ENCODE measurements around the gene RASGRP2.

The RASGRP2 gene

DNA sequence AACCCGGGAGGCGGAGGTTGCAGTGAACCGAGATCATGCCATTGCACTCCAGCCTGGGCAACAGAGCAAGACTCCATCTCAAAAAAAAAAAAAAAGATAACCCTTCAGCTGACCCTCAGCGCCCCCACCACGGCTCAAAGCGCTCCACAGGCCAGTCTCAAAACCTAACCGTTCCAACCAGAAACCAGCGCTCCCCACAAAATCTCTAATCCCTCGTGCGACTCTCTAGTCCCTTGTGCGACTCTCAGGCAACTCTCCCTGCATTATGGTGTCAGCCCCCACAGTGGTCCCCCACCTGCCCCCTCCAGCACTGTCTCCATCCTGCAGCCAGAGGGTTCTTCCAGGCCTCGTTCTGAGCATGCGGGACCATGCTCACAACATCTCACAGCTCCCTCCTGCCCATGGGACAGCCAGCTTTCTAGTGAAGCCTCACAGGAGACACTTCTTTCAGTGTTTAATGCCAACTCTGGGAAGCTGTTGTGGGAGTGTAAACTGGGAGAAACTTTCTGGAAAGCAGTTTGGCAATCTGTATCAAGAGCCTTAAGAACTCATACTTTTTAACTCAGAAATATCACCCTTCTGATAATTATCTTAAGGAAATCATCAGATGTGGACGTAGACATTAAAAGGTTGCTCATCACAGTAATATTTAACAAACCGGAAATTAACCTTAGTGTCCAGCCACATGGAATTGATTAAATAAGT, 4.2 kb upstream of the RASGRP2 start:
- H3K4me1 ChIP-seq (ENCODE audit: control extremely low read depth in 1 of 4, control insufficient read depth in 4 of 4, insufficient read depth in 4 of 4, low read length in 3 of 4) = peaks cover 0 to 41% (median 27%) of the 10 kb centered on the region in 4 experiments
- 92% methylated on average over 10 of the region's 15 CpGs for WGBS (ENCODE audit: insufficient coverage)
- CTCF ChIA-PET = interaction anchor here (17.7 kb wide), 1 partner anchor 16 kb away, joined by 345 read pairs; the partner anchor contains the start of gene PYGM
- DNase-seq = no peak
- H3K27me3 ChIP-seq (replicated peaks in 2 of 5; ENCODE audit: control insufficient read depth in 4 of 5, insufficient read depth in 5 of 5, low read length in 4 of 5) = no peaks in the 10 kb centered on the region
- POLR2A ChIA-PET = interaction anchor here (7.9 kb wide), 1 partner anchor 14 kb away, joined by 152 read pairs; the partner anchor contains the start of gene PYGM
- no peak overlapping the region for H3K4me3 ChIP-seq (ENCODE audit: control insufficient read depth in 1 of 7, extremely low read depth in 1 of 7, insufficient read depth in 4 of 7, low read depth in 2 of 7, low read length in 6 of 7)
- no peaks in the 10 kb centered on the region for H3K36me3 ChIP-seq (ENCODE audit: control insufficient read depth in 4 of 4, insufficient read depth in 4 of 4, low read length in 3 of 4)
- H3K9me3 ChIP-seq (ENCODE audit: control extremely low read depth in 1 of 5, control insufficient read depth in 4 of 5, insufficient read depth in 2 of 5, low read depth in 1 of 5, low read length in 4 of 5) = no peaks in the 10 kb centered on the region
- no peak overlapping the region for H3K27ac ChIP-seq (ENCODE audit: insufficient read depth in 1 of 2, low read depth in 1 of 2, low read length in 2 of 2, poor library complexity in 1 of 2, severe bottlenecking in 2 of 2)

DNA sequence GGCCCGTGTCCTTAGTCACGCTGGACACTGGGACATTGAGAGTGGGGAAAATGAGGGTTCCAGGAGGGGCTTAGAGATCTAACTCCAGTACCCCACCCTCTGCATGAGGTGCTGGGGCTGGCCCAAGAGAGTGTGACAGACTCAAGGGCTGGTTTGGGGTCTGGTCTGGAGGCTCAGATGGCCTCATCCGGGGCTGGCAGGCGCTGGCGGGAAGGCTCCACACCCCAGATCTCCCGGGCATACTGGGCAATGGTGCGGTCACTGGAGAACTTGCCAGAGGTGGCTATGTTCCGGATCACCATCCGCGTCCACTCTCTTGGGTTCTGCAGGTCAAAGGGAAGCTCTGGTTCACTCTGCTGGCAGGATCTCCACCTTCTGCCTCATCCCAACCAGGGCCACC, 2.5 kb upstream of the RASGRP2 start:
- Histone ChIP-seq H3K4me3 (ENCODE audit: control insufficient read depth in 1 of 7, extremely low read depth in 1 of 7, insufficient read depth in 4 of 7, low read depth in 2 of 7, low read length in 6 of 7) (peak overlapping the region in 4 of 7 experiments; percentile 85 to 86 (median 85)), H3K27me3 (replicated peaks in 2 of 5; ENCODE audit: control insufficient read depth in 4 of 5, insufficient read depth in 5 of 5, low read length in 4 of 5) (no peaks in the 10 kb centered on the region), H3K4me1 (ENCODE audit: control extremely low read depth in 1 of 4, control insufficient read depth in 4 of 4, insufficient read depth in 4 of 4, low read length in 3 of 4) (peaks cover 0 to 54% (median 40%) of the 10 kb centered on the region in 4 experiments), H3K27ac (ENCODE audit: insufficient read depth in 1 of 2, low read depth in 1 of 2, low read length in 2 of 2, poor library complexity in 1 of 2, severe bottlenecking in 2 of 2) (peak overlapping the region; percentile 95 to 98), H3K9me3 (ENCODE audit: control extremely low read depth in 1 of 5, control insufficient read depth in 4 of 5, insufficient read depth in 2 of 5, low read depth in 1 of 5, low read length in 4 of 5) (no peaks in the 10 kb centered on the region), H3K36me3 (ENCODE audit: control insufficient read depth in 4 of 4, insufficient read depth in 4 of 4, low read length in 3 of 4) (peaks cover 0 to under 1% (median 0%) of the 10 kb centered on the region in 4 experiments)
- CTCF ChIA-PET = interaction anchor here (17.7 kb wide), 1 partner anchor 17 kb away, joined by 345 read pairs; the partner anchor contains the start of gene PYGM
- 81% methylated on average over 10 of the region's 10 CpGs for WGBS (ENCODE audit: insufficient coverage)
- POLR2A ChIA-PET = interaction anchor here (7.9 kb wide), 1 partner anchor 15 kb away, joined by 152 read pairs; the partner anchor contains the start of gene PYGM
- no peak for DNase-seq

DNA sequence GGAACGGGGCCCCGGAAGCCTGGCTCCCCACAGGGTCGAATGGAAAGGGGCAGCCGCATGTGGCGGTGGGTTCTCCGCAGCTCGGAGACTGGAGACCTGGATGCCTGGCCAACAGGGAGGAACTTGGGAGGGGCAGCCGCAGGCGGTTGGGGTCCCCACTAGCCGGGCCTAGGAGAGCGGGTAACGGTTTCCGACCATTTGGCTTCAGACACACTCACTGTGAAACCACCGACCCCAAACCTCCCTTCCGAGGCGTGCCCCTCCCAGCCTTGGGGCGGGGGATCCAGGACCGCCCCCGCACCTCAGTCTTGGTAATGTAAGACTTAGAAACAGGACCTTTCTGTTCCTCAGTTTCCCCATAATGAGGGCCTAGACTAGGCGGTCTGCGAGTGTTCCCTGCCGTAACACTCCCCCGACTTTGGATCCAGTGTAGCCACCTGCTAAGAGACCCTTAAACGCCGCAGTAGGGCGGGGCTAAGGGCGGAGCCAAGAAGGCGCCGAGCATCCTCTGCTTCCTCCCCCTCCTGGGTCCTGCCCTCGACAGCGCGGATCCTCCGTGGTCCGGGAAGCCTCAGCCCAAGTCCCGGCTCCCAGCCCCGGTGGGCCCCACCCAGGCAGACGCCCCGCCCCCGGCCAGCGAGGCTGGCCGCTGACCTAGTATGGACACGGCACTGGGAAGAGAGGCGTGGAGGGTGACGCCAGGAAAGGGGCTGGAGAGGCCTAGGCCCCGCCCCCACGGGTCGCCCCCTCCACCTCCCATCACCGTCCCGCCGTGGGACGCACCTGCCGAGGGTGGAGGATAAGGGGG, 1.8 kb upstream of the RASGRP2 start:
- H3K27ac ChIP-seq (ENCODE audit: insufficient read depth in 1 of 2, low read depth in 1 of 2, low read length in 2 of 2, poor library complexity in 1 of 2, severe bottlenecking in 2 of 2) = peak overlapping the region; percentile 95 to 98
- H3K36me3 ChIP-seq (ENCODE audit: control insufficient read depth in 4 of 4, insufficient read depth in 4 of 4, low read length in 3 of 4) = peaks cover 0 to 7% (median 3%) of the 10 kb centered on the region in 4 experiments
- peak; percentile 85 to 96 (median 96) for DNase-seq
- 0% methylated on average over 29 of the region's 52 CpGs for WGBS (ENCODE audit: insufficient coverage)
- CTCF ChIA-PET = interaction anchor here (2.2 to 17.7 kb wide), 2 partner anchors 10 to 18 kb away, joined by 11 to 345 read pairs; partner anchors contain the start of gene PYGM
- POLR2A ChIA-PET = interaction anchor here (0.7 to 7.9 kb wide), 11 partner anchors 10 to 167 kb away, joined by 3 to 152 read pairs (median 4); partner anchors contain the start of genes MAP4K2, PYGM and SF1
- peaks cover 0 to 58% (median 43%) of the 10 kb centered on the region in 4 experiments for H3K4me1 ChIP-seq (ENCODE audit: control extremely low read depth in 1 of 4, control insufficient read depth in 4 of 4, insufficient read depth in 4 of 4, low read length in 3 of 4)
- H3K9me3 ChIP-seq (ENCODE audit: control extremely low read depth in 1 of 5, control insufficient read depth in 4 of 5, insufficient read depth in 2 of 5, low read depth in 1 of 5, low read length in 4 of 5) = no peaks in the 10 kb centered on the region
- no peaks in the 10 kb centered on the region for H3K27me3 ChIP-seq (replicated peaks in 2 of 5; ENCODE audit: control insufficient read depth in 4 of 5, insufficient read depth in 5 of 5, low read length in 4 of 5)
- H3K4me3 ChIP-seq (ENCODE audit: control insufficient read depth in 1 of 7, extremely low read depth in 1 of 7, insufficient read depth in 4 of 7, low read depth in 2 of 7, low read length in 6 of 7) = peak overlapping the region; percentile 70 to 86 (median 85)

DNA sequence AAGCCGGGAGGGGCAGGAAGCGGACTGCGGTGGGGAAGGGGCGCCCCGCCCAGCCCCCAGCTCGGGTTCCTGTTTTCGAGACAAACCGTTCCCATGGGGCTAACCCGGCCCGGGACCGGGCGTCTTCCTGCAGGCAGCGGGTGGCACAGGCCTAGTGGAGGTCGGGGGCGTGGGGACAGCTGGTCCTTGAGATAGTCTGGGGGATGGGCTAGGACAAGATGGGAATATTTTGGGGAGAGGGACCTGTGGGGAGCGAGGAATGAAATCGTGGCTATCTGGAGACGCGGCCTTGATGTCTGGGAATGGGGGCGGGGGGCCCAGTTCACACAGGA, 1.2 kb upstream of the RASGRP2 start:
- Histone ChIP-seq H3K9me3 (ENCODE audit: control extremely low read depth in 1 of 5, control insufficient read depth in 4 of 5, insufficient read depth in 2 of 5, low read depth in 1 of 5, low read length in 4 of 5) (no peaks in the 10 kb centered on the region), H3K27me3 (replicated peaks in 2 of 5; ENCODE audit: control insufficient read depth in 4 of 5, insufficient read depth in 5 of 5, low read length in 4 of 5) (no peaks in the 10 kb centered on the region), H3K27ac (ENCODE audit: insufficient read depth in 1 of 2, low read depth in 1 of 2, low read length in 2 of 2, poor library complexity in 1 of 2, severe bottlenecking in 2 of 2) (peak overlapping the region; percentile 95 to 98), H3K36me3 (ENCODE audit: control insufficient read depth in 4 of 4, insufficient read depth in 4 of 4, low read length in 3 of 4) (peaks cover 0 to 13% (median 8%) of the 10 kb centered on the region in 4 experiments), H3K4me1 (ENCODE audit: control extremely low read depth in 1 of 4, control insufficient read depth in 4 of 4, insufficient read depth in 4 of 4, low read length in 3 of 4) (peaks cover 0 to 55% (median 42%) of the 10 kb centered on the region in 4 experiments), H3K4me3 (ENCODE audit: control insufficient read depth in 1 of 7, extremely low read depth in 1 of 7, insufficient read depth in 4 of 7, low read depth in 2 of 7, low read length in 6 of 7) (peak overlapping the region; percentile 70 to 86 (median 85))
- WGBS (ENCODE audit: insufficient coverage) = 0% methylated on average over 14 of the region's 20 CpGs
- ChIA-PET POLR2A (interaction anchor here (0.7 to 7.9 kb wide), 12 partner anchors 11 to 167 kb away, joined by 3 to 152 read pairs (median 4); partner anchors contain the start of genes MAP4K2, PYGM and SF1), CTCF (interaction anchor here (1.3 to 17.7 kb wide), 3 partner anchors 9 to 29 kb away, joined by 6 to 345 read pairs (median 11); partner anchors contain the start of gene PYGM)
- peak; percentile 89 to 98 (median 97) for DNase-seq

DNA sequence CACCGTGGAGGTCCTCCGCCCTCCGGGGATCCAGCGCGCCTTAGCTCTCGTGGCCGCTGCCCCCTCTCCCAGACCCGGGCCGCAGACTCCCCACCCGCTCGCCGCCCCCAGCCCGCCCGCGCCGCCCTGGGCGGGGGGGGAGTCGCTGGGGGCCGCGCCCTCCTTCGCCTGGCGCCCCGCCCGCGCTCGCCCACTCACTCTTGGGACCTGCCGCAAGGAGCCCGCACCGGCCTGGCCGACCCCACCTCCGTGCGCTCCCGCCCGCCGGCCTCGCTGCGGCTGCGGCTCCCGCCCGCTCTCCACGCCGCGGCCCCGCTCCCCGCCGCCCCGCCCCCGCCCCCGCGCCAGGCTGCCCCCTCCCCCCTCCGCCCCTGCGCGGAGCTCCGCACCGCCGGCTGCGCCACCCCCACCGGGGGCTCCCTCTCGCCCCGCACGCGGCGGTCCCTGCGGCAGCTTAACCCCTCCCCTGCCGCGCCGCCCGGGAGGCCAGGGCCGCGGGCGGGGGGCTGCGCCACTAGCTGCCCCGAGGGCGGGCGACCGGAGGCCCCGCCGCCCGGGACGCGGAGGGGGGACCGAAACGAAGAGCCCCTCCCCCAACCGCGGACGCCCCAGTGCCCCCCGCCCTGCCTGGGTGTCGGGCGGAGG, 724 bp upstream of the RASGRP2 start:
- Histone ChIP-seq H3K4me1 (ENCODE audit: control extremely low read depth in 1 of 4, control insufficient read depth in 4 of 4, insufficient read depth in 4 of 4, low read length in 3 of 4) (peaks cover 0 to 54% (median 42%) of the 10 kb centered on the region in 4 experiments), H3K27ac (ENCODE audit: insufficient read depth in 1 of 2, low read depth in 1 of 2, low read length in 2 of 2, poor library complexity in 1 of 2, severe bottlenecking in 2 of 2) (peak overlapping the region; percentile 95 to 98), H3K27me3 (replicated peaks in 2 of 5; ENCODE audit: control insufficient read depth in 4 of 5, insufficient read depth in 5 of 5, low read length in 4 of 5) (no peaks in the 10 kb centered on the region), H3K9me3 (ENCODE audit: control extremely low read depth in 1 of 5, control insufficient read depth in 4 of 5, insufficient read depth in 2 of 5, low read depth in 1 of 5, low read length in 4 of 5) (no peaks in the 10 kb centered on the region), H3K4me3 (ENCODE audit: control insufficient read depth in 1 of 7, extremely low read depth in 1 of 7, insufficient read depth in 4 of 7, low read depth in 2 of 7, low read length in 6 of 7) (peak overlapping the region; percentile 70 to 90 (median 85)), H3K36me3 (ENCODE audit: control insufficient read depth in 4 of 4, insufficient read depth in 4 of 4, low read length in 3 of 4) (peaks cover 0 to 18% (median 13%) of the 10 kb centered on the region in 4 experiments)
- POLR2A ChIA-PET = interaction anchor here (0.7 to 7.9 kb wide), 16 partner anchors 9 to 168 kb away, joined by 3 to 152 read pairs (median 4); partner anchors contain the start of genes MAP4K2, PYGM and SF1
- CTCF ChIA-PET = interaction anchor here (0.6 to 17.7 kb wide), 10 partner anchors 8 to 94 kb away, joined by 3 to 345 read pairs (median 6); partner anchors contain the start of genes PYGM and SF1
- peak; percentile 29 to 66 (median 55) for DNase-seq
- WGBS (ENCODE audit: insufficient coverage) = 0% methylated on average over 37 of the region's 89 CpGs

DNA sequence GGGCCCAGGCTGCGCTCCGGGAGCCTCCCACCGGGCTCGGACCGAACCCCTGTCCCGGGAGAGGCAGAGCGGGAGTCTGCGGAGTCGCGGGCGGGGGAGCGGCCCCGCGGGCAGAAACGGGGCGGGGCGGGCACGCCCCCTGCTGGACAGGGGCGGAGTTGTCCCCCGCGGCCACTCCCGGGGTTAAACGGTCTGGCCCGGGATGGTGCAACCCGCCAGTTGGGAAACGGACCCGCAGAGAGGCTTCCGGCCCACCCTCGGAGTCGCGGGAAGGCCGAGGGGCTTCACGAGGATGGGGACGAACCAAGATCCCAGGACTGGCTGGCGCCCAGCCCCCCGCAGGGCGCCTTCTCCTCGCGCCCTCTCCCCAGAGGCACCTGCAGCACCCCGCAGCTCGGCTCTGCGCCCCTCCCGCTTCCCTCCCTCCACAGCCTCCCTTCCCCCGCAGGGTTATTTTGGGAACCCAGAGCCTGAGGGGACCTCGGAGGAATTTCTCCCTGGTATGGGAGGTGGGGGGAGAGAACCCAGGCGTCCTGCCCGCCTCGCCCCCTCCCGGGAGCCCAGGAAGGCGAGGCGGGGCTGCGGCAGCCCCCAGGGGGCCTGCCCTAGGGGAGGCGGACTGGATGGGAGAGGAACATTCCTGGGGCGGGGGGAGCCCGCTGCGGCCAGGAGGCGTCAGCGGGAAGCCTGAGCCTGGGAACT, 902 bp downstream of the RASGRP2 start:
- H3K9me3 ChIP-seq (ENCODE audit: control extremely low read depth in 1 of 5, control insufficient read depth in 4 of 5, insufficient read depth in 2 of 5, low read depth in 1 of 5, low read length in 4 of 5) = no peaks in the 10 kb centered on the region
- H3K27ac ChIP-seq (ENCODE audit: insufficient read depth in 1 of 2, low read depth in 1 of 2, low read length in 2 of 2, poor library complexity in 1 of 2, severe bottlenecking in 2 of 2) = peak overlapping the region in 1 of 2 experiments; percentile 74
- H3K27me3 ChIP-seq (replicated peaks in 2 of 5; ENCODE audit: control insufficient read depth in 4 of 5, insufficient read depth in 5 of 5, low read length in 4 of 5) = no peaks in the 10 kb centered on the region
- POLR2A ChIA-PET = interaction anchor here (0.6 to 7.9 kb wide), 13 partner anchors 8 to 498 kb away, joined by 3 to 152 read pairs (median 4); partner anchors contain the start of genes PYGM and SF1
- CTCF ChIA-PET = interaction anchor here (0.6 to 17.7 kb wide), 24 partner anchors 7 to 174 kb away, joined by 3 to 345 read pairs (median 4); partner anchors contain the start of genes ATG2A, PYGM and SF1
- H3K4me3 ChIP-seq (ENCODE audit: control insufficient read depth in 1 of 7, extremely low read depth in 1 of 7, insufficient read depth in 4 of 7, low read depth in 2 of 7, low read length in 6 of 7) = peak overlapping the region; percentile 70 to 90 (median 85)
- H3K4me1 ChIP-seq (ENCODE audit: control extremely low read depth in 1 of 4, control insufficient read depth in 4 of 4, insufficient read depth in 4 of 4, low read length in 3 of 4) = peaks cover 0 to 54% (median 42%) of the 10 kb centered on the region in 4 experiments
- WGBS (ENCODE audit: insufficient coverage) = 0% methylated on average over 46 of the region's 58 CpGs
- H3K36me3 ChIP-seq (ENCODE audit: control insufficient read depth in 4 of 4, insufficient read depth in 4 of 4, low read length in 3 of 4) = peaks cover 0 to 28% (median 23%) of the 10 kb centered on the region in 4 experiments
- DNase-seq = peak; percentile 54 to 72 (median 66)
